HFF-Myc (cell line): ENCODE results near the gene GJC1.

Source experiments
- DNase-seq: peaks from one replicate; pipeline ENCODE4 v3.0.0-alpha.2; 2011; ENCODE audit warnings: low read depth; ENCODE audit errors: extremely low read depth
- H3K4me3 ChIP-seq: replicated peaks from 2 replicates; pipeline ENCODE4 v1.5.1; 2011; ENCODE audit warnings: low read depth, mild to moderate bottlenecking, control low read depth, low read length
- CTCF ChIP-seq: IDR thresholded peaks from 2 replicates; pipeline ENCODE4 v1.5.1; 2012; ENCODE audit warnings: mild to moderate bottlenecking, low read depth, low read length, control low read depth; ENCODE audit errors: missing control alignments

Gene GJC1

GRCh38 chr17:44787271-44787940, 42.7 kb downstream of the GJC1 start:
- no peak for DNase-seq
- no peak overlapping the region for H3K4me3 ChIP-seq
- no peak for TF ChIP-seq CTCF

- no peak for TF ChIP-seq CTCF
- H3K4me3 ChIP-seq: no peak overlapping the region
- no peak for DNase-seq
Measured at GRCh38 chr17:44786551-44787081, 43.5 kb downstream of the GJC1 start.

- no peak for DNase-seq
- H3K4me3 ChIP-seq: no peak overlapping the region
- no peak for TF ChIP-seq CTCF
Measured at GRCh38 chr17:44785921-44786320, 44.2 kb downstream of the GJC1 start.

GRCh38 chr17:44782326-44782850, 47.7 kb downstream of the GJC1 start:
- TF ChIP-seq CTCF: no peak
- no peak overlapping the region for H3K4me3 ChIP-seq
- DNase-seq: no peak

GRCh38 chr17:44781551-44782325, 48.3 kb downstream of the GJC1 start:
- TF ChIP-seq CTCF: no peak
- no peak for DNase-seq
- no peak overlapping the region for H3K4me3 ChIP-seq

GRCh38 chr17:44780845-44781480, 49.1 kb downstream of the GJC1 start:
- H3K4me3 ChIP-seq: no peak overlapping the region
- TF ChIP-seq CTCF: no peak
- DNase-seq: no peak
